Measurements from ENCODE around the gene C6orf89. TPM values are rescaled to one million over a fixed set of nuclear protein-coding genes. Genes with fewer than 3 reads are reported as not detected.

Gene C6orf89
- total RNA-seq, 2 experiments from 2014 or later: 24.2 to 24.5 TPM

GRCh38 chr6:36969988-36970891, 84.5 kb downstream of the C6orf89 start:
- Mint-ChIP-seq H3K27ac (peak overlapping the region; percentile 76), H3K27me3 (ENCODE audit: low read depth) (no peaks in the 10 kb centered on the region), H3K4me3 (no peak overlapping the region), H3K4me1 (ENCODE audit: low read depth) (peaks cover 1% of the 10 kb centered on the region), H3K9me3 (no peaks in the 10 kb centered on the region), H3K36me3 (ENCODE audit: low read depth) (peaks cover 26% of the 10 kb centered on the region)
- CTCF ChIA-PET: interaction anchor here (0.8 kb wide), 1 partner anchor 76 kb away, joined by 4 read pairs; no protein-coding TSS in a partner anchor
- DNase-seq: no peak
- intact Hi-C loops (cut with micrococcal nuclease): no loop called here

- peak overlapping the region; percentile 76 for H3K27ac Mint-ChIP-seq
- H3K4me3 Mint-ChIP-seq: no peak overlapping the region
- H3K4me1 Mint-ChIP-seq (ENCODE audit: low read depth): no peaks in the 10 kb centered on the region
- no peaks in the 10 kb centered on the region for H3K9me3 Mint-ChIP-seq
- intact Hi-C loops (cut with micrococcal nuclease): no loop called here
- H3K27me3 Mint-ChIP-seq (ENCODE audit: low read depth): no peaks in the 10 kb centered on the region
- peaks cover 26% of the 10 kb centered on the region for H3K36me3 Mint-ChIP-seq (ENCODE audit: low read depth)
- DNase-seq: no peak
- CTCF ChIA-PET: interaction anchor here (0.8 kb wide), 1 partner anchor 75 kb away, joined by 4 read pairs; no protein-coding TSS in a partner anchor
Measured at GRCh38 chr6:36970892-36971842, 85.4 kb downstream of the C6orf89 start.

- Mint-ChIP-seq H3K36me3 (ENCODE audit: low read depth) (peaks cover 28% of the 10 kb centered on the region), H3K4me1 (ENCODE audit: low read depth) (no peaks in the 10 kb centered on the region), H3K27me3 (ENCODE audit: low read depth) (no peaks in the 10 kb centered on the region), H3K27ac (peak overlapping the region; percentile 76), H3K4me3 (no peak overlapping the region), H3K9me3 (no peaks in the 10 kb centered on the region)
- DNase-seq: no peak
- CTCF ChIA-PET: interaction anchor here (0.6 kb wide), 1 partner anchor 16 kb away, joined by 4 read pairs; no protein-coding TSS in a partner anchor
- intact Hi-C loops (cut with micrococcal nuclease): no loop called here
Measured at GRCh38 chr6:36971921-36972673, 86.3 kb downstream of the C6orf89 start.

- intact Hi-C loops (cut with micrococcal nuclease): no loop called here
- Mint-ChIP-seq H3K4me1 (ENCODE audit: low read depth) (no peaks in the 10 kb centered on the region), H3K4me3 (no peak overlapping the region), H3K27me3 (ENCODE audit: low read depth) (no peaks in the 10 kb centered on the region), H3K27ac (no peak overlapping the region), H3K9me3 (no peaks in the 10 kb centered on the region), H3K36me3 (ENCODE audit: low read depth) (peaks cover 27% of the 10 kb centered on the region)
- DNase-seq: no peak
- CTCF ChIA-PET: no interaction called here
Measured at GRCh38 chr6:36973190-36973589, 87.4 kb downstream of the C6orf89 start.

GRCh38 chr6:36973647-36974046, 87.9 kb downstream of the C6orf89 start:
- no peaks in the 10 kb centered on the region for H3K27me3 Mint-ChIP-seq (ENCODE audit: low read depth)
- H3K36me3 Mint-ChIP-seq (ENCODE audit: low read depth): peaks cover 24% of the 10 kb centered on the region
- H3K4me1 Mint-ChIP-seq (ENCODE audit: low read depth): no peaks in the 10 kb centered on the region
- CTCF ChIA-PET: no interaction called here
- H3K4me3 Mint-ChIP-seq: no peak overlapping the region
- H3K27ac Mint-ChIP-seq: no peak overlapping the region
- DNase-seq: no peak
- H3K9me3 Mint-ChIP-seq: no peaks in the 10 kb centered on the region
- intact Hi-C loops (cut with micrococcal nuclease): no loop called here

- Mint-ChIP-seq H3K9me3 (no peaks in the 10 kb centered on the region), H3K4me1 (ENCODE audit: low read depth) (peaks cover 10% of the 10 kb centered on the region), H3K4me3 (no peak overlapping the region), H3K27ac (no peak overlapping the region), H3K36me3 (ENCODE audit: low read depth) (peaks cover 20% of the 10 kb centered on the region), H3K27me3 (ENCODE audit: low read depth) (no peaks in the 10 kb centered on the region)
- CTCF ChIA-PET: interaction anchor here (1.0 to 1.2 kb wide), 2 partner anchors 90 to 193 kb away, joined by 3 read pairs; no protein-coding TSS in a partner anchor
- DNase-seq: no peak
- intact Hi-C loops (cut with micrococcal nuclease): no loop called here
Measured at GRCh38 chr6:36975231-36976006, 89.7 kb downstream of the C6orf89 start.

GRCh38 chr6:36976007-36976264, 90.2 kb downstream of the C6orf89 start:
- H3K27me3 Mint-ChIP-seq (ENCODE audit: low read depth): no peaks in the 10 kb centered on the region
- peaks cover 15% of the 10 kb centered on the region for H3K4me1 Mint-ChIP-seq (ENCODE audit: low read depth)
- intact Hi-C loops (cut with micrococcal nuclease): no loop called here
- DNase-seq: no peak
- no peaks in the 10 kb centered on the region for H3K9me3 Mint-ChIP-seq
- peaks cover 17% of the 10 kb centered on the region for H3K36me3 Mint-ChIP-seq (ENCODE audit: low read depth)
- H3K4me3 Mint-ChIP-seq: no peak overlapping the region
- CTCF ChIA-PET: interaction anchor here (1.0 to 2.3 kb wide), 3 partner anchors 42 to 194 kb away, joined by 3 to 16 read pairs (median 3); no protein-coding TSS in a partner anchor
- H3K27ac Mint-ChIP-seq: no peak overlapping the region

- no peak overlapping the region for H3K4me3 Mint-ChIP-seq
- H3K36me3 Mint-ChIP-seq (ENCODE audit: low read depth): peaks cover 15% of the 10 kb centered on the region
- no peaks in the 10 kb centered on the region for H3K9me3 Mint-ChIP-seq
- H3K27ac Mint-ChIP-seq: no peak overlapping the region
- CTCF ChIA-PET: interaction anchor here (1.2 to 2.3 kb wide), 2 partner anchors 41 to 91 kb away, joined by 3 to 16 read pairs; no protein-coding TSS in a partner anchor
- no peak for DNase-seq
- peaks cover 16% of the 10 kb centered on the region for H3K4me1 Mint-ChIP-seq (ENCODE audit: low read depth)
- intact Hi-C loops (cut with micrococcal nuclease): no loop called here
- no peaks in the 10 kb centered on the region for H3K27me3 Mint-ChIP-seq (ENCODE audit: low read depth)
Measured at GRCh38 chr6:36976509-36976908, 90.8 kb downstream of the C6orf89 start.

- peaks cover 14% of the 10 kb centered on the region for H3K36me3 Mint-ChIP-seq (ENCODE audit: low read depth)
- H3K27ac Mint-ChIP-seq: no peak overlapping the region
- no peaks in the 10 kb centered on the region for H3K9me3 Mint-ChIP-seq
Measured at GRCh38 chr6:36976931-36977330, 91.2 kb downstream of the C6orf89 start.

GRCh38 chr6:36977470-36977941, 91.8 kb downstream of the C6orf89 start:
- H3K9me3 Mint-ChIP-seq: no peaks in the 10 kb centered on the region
- peaks cover 23% of the 10 kb centered on the region for H3K4me1 Mint-ChIP-seq (ENCODE audit: low read depth)
- no peaks in the 10 kb centered on the region for H3K27me3 Mint-ChIP-seq (ENCODE audit: low read depth)
- no peak overlapping the region for H3K27ac Mint-ChIP-seq
- CTCF ChIA-PET: interaction anchor here (0.7 to 2.3 kb wide), 5 partner anchors 12 to 213 kb away, joined by 3 to 16 read pairs (median 3); no protein-coding TSS in a partner anchor
- intact Hi-C loops (cut with micrococcal nuclease): no loop called here
- peaks cover 16% of the 10 kb centered on the region for H3K36me3 Mint-ChIP-seq (ENCODE audit: low read depth)
- DNase-seq: no peak
- no peak overlapping the region for H3K4me3 Mint-ChIP-seq

More at GRCh38 chr6:36976931-36977330, 91.2 kb downstream of the C6orf89 start:
- intact Hi-C loops (cut with micrococcal nuclease): no loop called here
- H3K4me1 Mint-ChIP-seq (ENCODE audit: low read depth): peaks cover 20% of the 10 kb centered on the region
- DNase-seq: no peak
- no peaks in the 10 kb centered on the region for H3K27me3 Mint-ChIP-seq (ENCODE audit: low read depth)
- no peak overlapping the region for H3K4me3 Mint-ChIP-seq
- CTCF ChIA-PET: interaction anchor here (2.3 kb wide), 1 partner anchor 41 kb away, joined by 16 read pairs; no protein-coding TSS in a partner anchor
